Ovary (tissue), 3 donors: Measurements from ENCODE around the gene NR3C2.

Experiments used
- EP300 ChIP-seq: sonication (generic); formaldehyde crosslinking; IDR thresholded peaks from one replicate; pipeline ENCODE4 v1.6.1; 2017; ENCODE audit warnings: antibody characterized with exemption
- POLR2A ChIP-seq: fragments of 450-650 bp; IDR thresholded peaks from one replicate; pipeline ENCODE4 v1.6.1; 2017; ENCODE audit warnings: antibody characterized with exemption, mild to moderate bottlenecking, moderate library complexity
- TF ChIP-seq, protein P1 (sequence below), 3 donors: fragments of 450-650 bp in 2 of 3; fragments of 200-600 bp in 1 of 3; IDR thresholded peaks; one replicate each; pipeline versions ENCODE4 v1.5.1 to v1.8.0; 2016 to 2022; ENCODE audit warnings: antibody characterized with exemption in 3 of 3, mild to moderate bottlenecking in 1 of 3
- donor health status: DM: no; HTN: no; CAD: no.

DNA sequence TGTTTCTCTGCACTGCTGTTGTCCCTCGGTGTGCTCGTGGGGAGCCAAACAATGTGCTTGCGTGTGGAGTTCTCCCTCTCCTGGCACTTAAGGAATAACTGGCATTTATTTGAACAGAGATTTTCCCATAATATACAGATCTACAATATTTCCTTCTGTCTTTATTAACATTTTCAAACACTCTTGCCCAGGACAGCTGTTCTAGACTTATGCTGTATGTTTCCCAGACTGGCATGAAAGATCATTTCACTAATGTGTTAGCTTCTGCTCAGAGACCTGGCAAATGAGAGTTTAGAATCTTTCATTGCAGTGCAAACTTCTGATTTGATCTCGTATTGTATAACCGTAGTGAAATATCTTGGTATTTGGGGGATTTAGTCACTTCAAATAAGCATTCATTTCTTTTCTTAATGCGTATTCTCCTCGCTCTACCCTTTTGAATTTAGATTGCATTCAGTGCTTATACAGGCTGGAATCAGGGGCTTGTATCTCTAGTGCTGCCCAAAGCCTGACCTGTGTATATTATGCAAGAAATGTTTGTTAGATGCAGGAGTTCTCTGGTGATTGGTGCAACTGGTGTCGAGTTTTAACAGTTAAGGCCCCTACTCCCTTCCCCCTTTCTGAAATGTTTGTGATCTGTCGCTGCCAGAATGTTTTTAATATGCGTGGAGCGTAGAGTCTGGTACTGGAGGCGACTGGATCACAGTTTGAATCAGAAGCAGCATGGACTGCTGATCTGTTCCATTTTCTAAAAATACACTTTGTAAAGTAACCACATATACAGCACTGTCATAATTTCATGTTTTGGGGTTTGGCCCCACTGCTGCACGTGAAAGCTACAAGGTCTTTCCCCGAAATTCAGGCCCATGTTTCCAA, 384.0 kb downstream of the NR3C2 start:
- TF ChIP-seq, protein P1, sequence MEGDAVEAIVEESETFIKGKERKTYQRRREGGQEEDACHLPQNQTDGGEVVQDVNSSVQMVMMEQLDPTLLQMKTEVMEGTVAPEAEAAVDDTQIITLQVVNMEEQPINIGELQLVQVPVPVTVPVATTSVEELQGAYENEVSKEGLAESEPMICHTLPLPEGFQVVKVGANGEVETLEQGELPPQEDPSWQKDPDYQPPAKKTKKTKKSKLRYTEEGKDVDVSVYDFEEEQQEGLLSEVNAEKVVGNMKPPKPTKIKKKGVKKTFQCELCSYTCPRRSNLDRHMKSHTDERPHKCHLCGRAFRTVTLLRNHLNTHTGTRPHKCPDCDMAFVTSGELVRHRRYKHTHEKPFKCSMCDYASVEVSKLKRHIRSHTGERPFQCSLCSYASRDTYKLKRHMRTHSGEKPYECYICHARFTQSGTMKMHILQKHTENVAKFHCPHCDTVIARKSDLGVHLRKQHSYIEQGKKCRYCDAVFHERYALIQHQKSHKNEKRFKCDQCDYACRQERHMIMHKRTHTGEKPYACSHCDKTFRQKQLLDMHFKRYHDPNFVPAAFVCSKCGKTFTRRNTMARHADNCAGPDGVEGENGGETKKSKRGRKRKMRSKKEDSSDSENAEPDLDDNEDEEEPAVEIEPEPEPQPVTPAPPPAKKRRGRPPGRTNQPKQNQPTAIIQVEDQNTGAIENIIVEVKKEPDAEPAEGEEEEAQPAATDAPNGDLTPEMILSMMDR (IDR thresholded peaks at IDR 0.05): no peak
- TF ChIP-seq POLR2A (no peak), EP300 (no peak)
